K562 (cell line): ENCODE measurements around the gene CST6. TPM values are rescaled to one million over a fixed set of nuclear protein-coding genes. Genes with fewer than 3 reads are reported as not detected.

Experiments used
- BHLHE40 ChIP-seq: IDR thresholded peaks from 2 replicates; pipeline ENCODE4 v1.6.1; 2011; ENCODE audit warnings: low read length, improper control_type of control experiment
- CBFA2T3 ChIP-seq: fragments of 450-650 bp; IDR thresholded peaks from 2 replicates; pipeline ENCODE4 v1.6.1; 2017
- CBFB ChIP-seq: sonication (generic); formaldehyde crosslinking; IDR thresholded peaks from 2 replicates; pipeline ENCODE4 v1.4.0; 2020; ENCODE audit warnings: mild to moderate bottlenecking, missing genetic modification reagents
- HDAC2 ChIP-seq: fragments of 450-650 bp; IDR thresholded peaks from 2 replicates; pipeline ENCODE4 v1.6.1; 2016; ENCODE audit warnings: mild to moderate bottlenecking
- MAFG ChIP-seq: fragments of 450-650 bp; conservative IDR thresholded peaks from 2 replicates; pipeline ENCODE4 v1.6.1; 2016; ENCODE audit warnings: missing genetic modification characterization, missing compliant biosample characterization
- MAFK ChIP-seq: IDR thresholded peaks from 2 replicates; pipeline ENCODE4 v1.6.1; 2011; ENCODE audit warnings: low read length, improper control_type of control experiment
- MEF2D ChIP-seq: conservative IDR thresholded peaks from 2 replicates; pipeline ENCODE4 v1.6.1; 2016; ENCODE audit warnings: low read depth, missing genetic modification characterization, missing compliant biosample characterization
- MXI1 ChIP-seq: IDR thresholded peaks from 2 replicates; pipeline ENCODE4 v1.6.1; 2011; ENCODE audit warnings: low read depth, mild to moderate bottlenecking, improper control_type of control experiment, low read length
- POLR2AphosphoS2 ChIP-seq: IDR thresholded peaks from 2 replicates; pipeline ENCODE4 v1.6.1; 2012; ENCODE audit warnings: low read length, improper control_type of control experiment
- TBP ChIP-seq: optimal IDR thresholded peaks from 2 replicates; pipeline ENCODE3; 2011; ENCODE audit warnings: low read depth, low read length, improper control_type of control experiment
- ZC3H11A ChIP-seq: IDR thresholded peaks from 2 replicates; pipeline ENCODE4 v1.6.1; 2012; ENCODE audit warnings: low read depth, low read length, improper control_type of control experiment
- ZNF431 ChIP-seq: sonication (generic); formaldehyde crosslinking; IDR thresholded peaks from 2 replicates; pipeline ENCODE4 v1.8.0; 2022; ENCODE audit warnings: mild to moderate bottlenecking, missing genetic modification reagents
- ZNF444 ChIP-seq: fragments of 250-450 bp; sonication (Bioruptor Pico); IDR thresholded peaks from 2 replicates; pipeline ENCODE4 v1.4.0; 2020; ENCODE audit warnings: mild to moderate bottlenecking, moderate library complexity
- ZNF518B ChIP-seq: fragments of 250-450 bp; sonication (Bioruptor Pico); IDR thresholded peaks from 2 replicates; pipeline ENCODE4 v1.5.0; 2021; ENCODE audit warnings: mild to moderate bottlenecking, moderate library complexity
- ZNF583 ChIP-seq: fragments of 250-450 bp; sonication (Bioruptor Pico); IDR thresholded peaks from 2 replicates; pipeline ENCODE4 v1.4.0; 2020
- ZNF77 ChIP-seq: fragments of 250-450 bp; sonication (Bioruptor Pico); IDR thresholded peaks from 2 replicates; pipeline ENCODE4 v1.5.0; 2020
- ZSCAN29 ChIP-seq: fragments of 450-650 bp; IDR thresholded peaks from 2 replicates; pipeline ENCODE4 v1.6.1; 2017
- polyA plus RNA-seq, 8 experiments: library from polyadenylated mRNA; depleted of rRNA in 4 of 8; stranded (reverse) in 5 of 8; unstranded in 3 of 8; fragments of >200 nt; fragmentation: Nextera tagmentation in 2 of 8; fragmentation: Illumina TruSeq in 1 of 8; extraction: Ambion mirVana in 2 of 8; extraction: Trizol in 1 of 8; gene quantifications; 2 replicates each; pipeline versions ENCODE4 v1.2.1 to v1.2.3, GENCODE V29; 2011 to 2014; ENCODE audit warnings: inconsistent platforms in 1 of 8, missing spikeins in 1 of 8
- total RNA-seq, 7 experiments: library from RNA; depleted of rRNA in 6 of 7; stranded (reverse); fragments of >200 nt in 6 of 7; fragmentation: Illumina TruSeq in 2 of 7; extraction: Trizol in 2 of 7; gene quantifications; 2 replicates each; pipeline versions ENCODE4 v1.2.1 to v1.2.3, GENCODE V29; 2011 to 2021; ENCODE audit warnings: low replicate concordance in 1 of 7
- TF ChIP-seq, protein P1 (sequence below), 2 experiments: fragments of 450-650 bp in 1 of 2; sonication (generic) in 1 of 2; formaldehyde crosslinking in 1 of 2; IDR thresholded peaks; 2 replicates each; pipeline versions ENCODE4 v1.7.1 to v1.9.0; 2016 to 2022; ENCODE audit warnings: inconsistent platforms in 1 of 2, mild to moderate bottlenecking in 1 of 2, missing genetic modification reagents in 1 of 2

CST6 gene
- total and polyA plus RNA-seq, 9 of the 15 experiments (the other 6 are each of a cell fraction or from before 2014, with no cell fraction given), result not detected

GRCh38 chr11:66001942-66002647 is 9.7 kb upstream of the CST6 start, which contains the start of the genes BANF1 and EIF1AD (continued):
- TF ChIP-seq, protein P1, sequence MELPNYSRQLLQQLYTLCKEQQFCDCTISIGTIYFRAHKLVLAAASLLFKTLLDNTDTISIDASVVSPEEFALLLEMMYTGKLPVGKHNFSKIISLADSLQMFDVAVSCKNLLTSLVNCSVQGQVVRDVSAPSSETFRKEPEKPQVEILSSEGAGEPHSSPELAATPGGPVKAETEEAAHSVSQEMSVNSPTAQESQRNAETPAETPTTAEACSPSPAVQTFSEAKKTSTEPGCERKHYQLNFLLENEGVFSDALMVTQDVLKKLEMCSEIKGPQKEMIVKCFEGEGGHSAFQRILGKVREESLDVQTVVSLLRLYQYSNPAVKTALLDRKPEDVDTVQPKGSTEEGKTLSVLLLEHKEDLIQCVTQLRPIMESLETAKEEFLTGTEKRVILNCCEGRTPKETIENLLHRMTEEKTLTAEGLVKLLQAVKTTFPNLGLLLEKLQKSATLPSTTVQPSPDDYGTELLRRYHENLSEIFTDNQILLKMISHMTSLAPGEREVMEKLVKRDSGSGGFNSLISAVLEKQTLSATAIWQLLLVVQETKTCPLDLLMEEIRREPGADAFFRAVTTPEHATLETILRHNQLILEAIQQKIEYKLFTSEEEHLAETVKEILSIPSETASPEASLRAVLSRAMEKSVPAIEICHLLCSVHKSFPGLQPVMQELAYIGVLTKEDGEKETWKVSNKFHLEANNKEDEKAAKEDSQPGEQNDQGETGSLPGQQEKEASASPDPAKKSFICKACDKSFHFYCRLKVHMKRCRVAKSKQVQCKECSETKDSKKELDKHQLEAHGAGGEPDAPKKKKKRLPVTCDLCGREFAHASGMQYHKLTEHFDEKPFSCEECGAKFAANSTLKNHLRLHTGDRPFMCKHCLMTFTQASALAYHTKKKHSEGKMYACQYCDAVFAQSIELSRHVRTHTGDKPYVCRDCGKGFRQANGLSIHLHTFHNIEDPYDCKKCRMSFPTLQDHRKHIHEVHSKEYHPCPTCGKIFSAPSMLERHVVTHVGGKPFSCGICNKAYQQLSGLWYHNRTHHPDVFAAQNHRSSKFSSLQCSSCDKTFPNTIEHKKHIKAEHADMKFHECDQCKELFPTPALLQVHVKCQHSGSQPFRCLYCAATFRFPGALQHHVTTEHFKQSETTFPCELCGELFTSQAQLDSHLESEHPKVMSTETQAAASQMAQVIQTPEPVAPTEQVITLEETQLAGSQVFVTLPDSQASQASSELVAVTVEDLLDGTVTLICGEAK (IDR thresholded peaks at IDR 0.05), result peak; percentile 100
- TF ChIP-seq, protein P1 (CRISPR knock-in tag; IDR thresholded peaks at IDR 0.05), result no peak
- TF ChIP-seq ZC3H11A (peak; percentile 88), POLR2AphosphoS2 (peak; percentile 59; the same call in 1 of the 2 replicates), ZNF518B (CRISPR knock-in tag) (no peak), MXI1 (peak; percentile 74; the same call in 1 of the 2 replicates), CBFB (CRISPR knock-in tag) (peak; percentile 91), ZNF444 (CRISPR knock-in tag) (no peak), ZSCAN29 (no peak), BHLHE40 (peak; percentile 55), ZNF77 (CRISPR knock-in tag) (no peak), ZNF431 (peak; percentile 79; the same call in 1 of the 2 replicates), ZNF583 (CRISPR knock-in tag) (no peak), MEF2D (tag) (peak; percentile 75), CBFA2T3 (no peak), TBP (peak; percentile 95), MAFK (peak; percentile 9; the same call in 1 of the 2 replicates), MAFG (tag) (no peak), HDAC2 (peak; percentile 92; the same call in 1 of the 2 replicates)
